GM19452 (cell line): Measurements from ENCODE around the gene HSPB8.

Experiments used
- ATAC-seq: cut with Tn5 transposase; IDR thresholded peaks from one replicate; pipeline ENCODE4 v1.9.1; 2021; ENCODE audit not compliant: unreplicated experiment

The HSPB8 gene, protein sequence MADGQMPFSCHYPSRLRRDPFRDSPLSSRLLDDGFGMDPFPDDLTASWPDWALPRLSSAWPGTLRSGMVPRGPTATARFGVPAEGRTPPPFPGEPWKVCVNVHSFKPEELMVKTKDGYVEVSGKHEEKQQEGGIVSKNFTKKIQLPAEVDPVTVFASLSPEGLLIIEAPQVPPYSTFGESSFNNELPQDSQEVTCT

DNA sequence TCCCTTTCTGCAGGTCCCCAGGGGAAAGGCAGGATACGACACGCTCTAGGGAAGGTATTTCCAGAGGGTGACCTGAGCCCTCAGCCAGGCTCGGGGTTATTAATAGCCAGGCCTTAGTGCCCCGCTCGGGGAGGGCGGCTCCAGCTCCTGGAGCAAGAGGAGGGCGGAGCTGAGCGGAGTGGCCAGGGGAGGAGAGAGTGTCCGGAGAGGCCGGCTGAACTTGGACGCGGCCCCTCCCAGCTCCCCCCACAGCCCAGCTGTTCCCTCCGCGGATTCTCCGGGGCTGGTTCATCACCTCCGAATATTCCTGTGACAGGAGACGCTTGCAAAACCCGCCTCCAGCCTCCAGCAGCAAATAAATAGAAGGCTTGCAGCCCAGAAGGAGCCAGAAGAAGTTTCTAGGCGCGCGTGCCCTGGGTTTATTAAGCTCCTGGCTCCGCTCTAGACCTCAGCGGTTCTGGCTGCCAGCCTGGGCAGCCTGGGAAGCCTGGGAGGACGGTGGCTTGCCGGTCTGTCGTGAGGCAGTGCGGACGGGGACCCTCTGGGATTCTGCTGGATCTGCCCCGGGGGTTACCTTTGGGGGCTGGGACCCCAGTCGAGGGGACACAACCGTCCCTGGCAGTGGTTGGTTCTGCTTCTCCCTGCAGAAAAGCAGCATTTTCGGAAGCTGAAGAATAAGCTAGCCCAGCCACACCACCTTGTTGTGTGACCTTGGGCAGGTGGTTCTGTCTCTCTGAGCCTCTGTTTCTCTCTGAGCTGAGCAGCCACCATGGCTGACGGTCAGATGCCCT lies at the start of gene HSPB8:
Gene HSPB8, plus strand, starts transcription at position 388 of the 791 bp plus-strand sequence. Its CDS starts 382 bp downstream, at position 770.
- no peak for ATAC-seq

DNA sequence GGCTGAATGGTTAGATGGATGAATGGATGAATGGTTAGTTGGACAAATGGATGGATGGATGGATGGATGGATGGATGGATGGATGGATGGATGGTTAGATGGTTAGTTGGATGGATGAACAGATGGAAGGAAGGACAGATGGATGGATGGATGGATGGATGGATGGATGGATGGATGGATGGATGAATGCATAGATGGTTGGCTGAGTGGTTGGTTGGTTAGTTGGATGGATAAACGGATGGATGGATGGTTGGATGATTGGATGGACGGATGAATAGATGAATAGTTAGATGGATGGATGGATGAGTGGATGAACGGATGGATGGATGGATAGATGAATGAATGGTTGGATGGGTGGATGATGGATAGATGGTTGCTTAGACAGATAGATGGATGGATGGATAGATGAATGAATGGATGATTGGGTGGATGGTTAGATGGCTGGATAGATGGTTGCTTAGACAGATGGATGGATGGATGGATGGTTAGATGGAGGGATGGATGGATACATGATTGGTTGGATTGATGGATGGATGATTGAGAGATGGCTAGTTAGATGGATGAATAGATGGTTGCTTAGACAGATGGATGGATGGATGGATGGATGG lies 48.8 kb upstream of the HSPB8 start:
- ATAC-seq, result no peak

DNA sequence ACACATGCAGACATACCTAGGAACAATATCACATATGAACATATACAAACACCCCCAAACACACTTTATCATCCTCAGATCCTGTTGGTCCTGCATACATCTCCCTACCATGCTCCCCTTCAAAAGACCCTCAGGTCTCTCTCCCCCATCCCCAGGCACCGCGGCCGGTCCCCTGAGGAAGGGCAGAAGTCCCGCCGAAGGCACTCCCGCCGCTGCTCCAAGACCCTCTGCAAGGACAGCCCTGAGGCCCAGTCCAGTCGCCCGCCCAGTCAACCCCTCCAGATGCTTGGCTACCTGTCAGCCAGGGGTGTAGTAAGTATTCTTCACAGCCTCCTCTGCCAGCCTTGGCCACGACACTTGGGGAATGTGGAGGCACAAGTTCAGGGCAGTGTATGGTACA lies 48.2 kb upstream of the HSPB8 start:
- no peak for ATAC-seq

DNA sequence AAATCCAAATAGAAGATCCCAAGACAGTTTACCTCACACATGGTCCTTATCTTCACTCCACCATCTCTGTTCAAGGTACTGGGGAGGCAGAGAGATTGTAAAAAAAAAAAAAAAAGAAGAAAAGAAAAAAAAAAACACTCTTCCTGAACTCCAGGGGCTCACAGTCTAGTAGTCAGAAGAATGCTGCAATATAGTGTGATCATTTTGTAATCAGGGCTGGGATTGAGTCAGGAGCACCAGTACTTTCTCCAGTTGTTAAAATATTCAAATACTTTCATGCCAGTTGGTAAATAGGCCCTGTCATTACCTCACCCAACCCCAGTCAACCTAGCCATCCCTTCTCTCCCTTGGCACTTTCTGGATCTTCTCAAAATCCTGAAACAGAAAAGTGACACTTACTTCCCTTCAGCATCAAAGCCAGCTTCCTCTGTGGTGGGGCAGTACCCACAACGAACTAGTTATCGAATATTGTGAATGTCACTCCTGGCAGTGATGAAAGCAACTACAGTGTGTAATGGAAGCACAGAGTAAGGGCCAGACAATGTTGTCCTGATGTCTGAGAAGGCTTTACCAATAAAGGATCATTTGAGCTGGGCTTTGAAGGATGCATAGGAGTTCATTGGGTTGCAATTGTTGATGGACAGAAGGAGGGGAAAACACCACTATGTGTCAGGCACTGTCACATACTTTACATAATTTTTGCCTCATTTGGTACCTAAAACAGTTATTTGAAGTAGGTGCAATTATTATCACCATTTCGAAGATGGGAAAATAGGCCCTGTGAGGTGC lies 44.3 kb upstream of the HSPB8 start:
- ATAC-seq, result no peak

DNA sequence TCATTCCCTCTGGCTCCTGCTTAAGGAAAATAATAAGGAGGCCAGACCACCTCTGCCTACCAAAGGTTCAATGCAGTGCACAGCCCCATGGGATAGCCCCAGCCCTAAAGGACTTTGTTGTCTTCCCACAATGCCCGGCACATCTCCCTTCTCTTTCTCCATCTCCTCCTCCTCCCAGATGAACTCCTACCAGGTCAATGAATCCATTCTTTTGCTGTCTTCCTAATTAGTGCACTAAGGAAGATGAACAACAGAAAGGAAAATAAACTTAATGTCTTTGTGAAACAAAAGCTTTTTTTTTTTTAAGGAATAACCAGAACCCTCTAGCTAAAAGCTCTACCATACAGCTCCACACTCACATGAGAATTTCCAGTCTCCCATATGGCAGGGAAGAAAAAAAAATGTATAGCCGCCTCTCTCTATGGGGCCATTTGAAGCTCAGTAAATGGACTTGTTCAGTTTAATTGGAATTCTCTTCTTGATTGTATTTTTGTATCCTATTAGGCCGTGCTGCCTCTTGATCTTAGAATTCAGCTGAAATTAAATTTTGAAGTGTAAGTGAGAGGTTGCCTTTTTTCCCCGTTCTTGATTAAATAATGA lies 41.8 kb upstream of the HSPB8 start:
- no peak for ATAC-seq

DNA sequence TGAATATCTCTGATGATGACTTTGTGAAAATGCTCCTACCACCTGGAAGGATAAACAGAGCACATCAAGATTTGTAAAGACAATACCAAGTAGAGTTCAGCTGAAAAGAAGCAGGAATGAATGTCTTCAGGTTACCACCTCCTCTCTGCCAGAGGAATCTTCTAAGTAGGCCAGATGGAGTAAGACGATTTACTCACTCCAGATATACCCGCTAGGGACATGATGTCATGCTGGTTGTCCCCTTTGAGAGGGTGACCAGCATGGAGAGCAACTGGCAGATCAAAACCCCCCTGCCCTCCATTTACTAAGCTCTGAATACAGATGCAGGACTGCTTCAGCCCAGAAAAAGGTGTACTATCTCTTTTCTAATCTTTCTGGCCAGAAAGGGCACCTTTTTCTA lies 39.3 kb upstream of the HSPB8 start:
- no peak for ATAC-seq

DNA sequence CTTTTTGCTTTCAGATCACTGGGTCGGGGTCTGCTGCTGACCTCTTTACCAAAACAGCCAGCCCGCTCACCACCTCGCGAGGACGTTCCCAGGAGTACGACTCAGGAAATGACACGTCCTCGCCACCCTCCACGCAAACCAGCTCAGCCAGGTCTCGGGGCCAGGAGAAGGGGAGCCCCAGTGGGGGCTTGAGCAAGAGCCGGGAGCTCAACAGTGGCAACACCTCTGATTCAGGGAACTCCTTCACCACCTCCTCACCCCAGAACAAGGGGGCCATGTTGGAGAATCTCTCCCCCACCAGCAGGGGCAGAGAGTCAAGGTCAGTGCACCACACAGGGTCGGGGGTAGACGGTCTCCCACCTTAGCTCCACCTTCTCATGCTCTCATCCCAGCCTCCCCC lies 33.4 kb upstream of the HSPB8 start:
- ATAC-seq, result no peak

DNA sequence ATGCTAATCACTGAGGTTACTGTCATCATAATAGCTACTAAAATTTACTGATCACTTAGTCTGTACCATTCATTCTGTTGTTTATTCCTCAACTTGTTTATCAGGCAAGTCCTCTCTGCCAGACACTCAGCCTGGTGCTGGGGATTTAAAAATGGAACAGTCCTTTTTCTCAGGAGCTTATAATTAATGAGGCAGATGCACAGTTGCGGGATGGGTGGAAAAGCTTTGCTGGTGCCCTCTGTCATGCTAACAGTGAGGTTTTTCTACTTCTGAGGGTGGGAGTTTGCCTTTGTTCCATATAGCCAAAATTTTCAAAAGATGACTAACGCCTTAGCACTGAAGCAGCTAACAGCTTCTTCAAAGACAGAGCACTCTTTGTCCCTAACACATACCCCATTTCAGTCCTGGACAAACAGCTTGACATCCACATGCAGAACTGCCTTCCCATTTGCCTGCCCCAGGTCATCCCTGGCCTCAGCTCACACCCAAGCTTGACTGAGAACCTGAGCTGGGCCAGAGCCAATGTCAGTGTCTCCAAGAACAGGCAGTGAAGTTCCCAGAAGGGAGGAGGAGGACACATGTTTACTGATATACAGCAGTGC lies 30.8 kb upstream of the HSPB8 start:
- ATAC-seq, result no peak

DNA sequence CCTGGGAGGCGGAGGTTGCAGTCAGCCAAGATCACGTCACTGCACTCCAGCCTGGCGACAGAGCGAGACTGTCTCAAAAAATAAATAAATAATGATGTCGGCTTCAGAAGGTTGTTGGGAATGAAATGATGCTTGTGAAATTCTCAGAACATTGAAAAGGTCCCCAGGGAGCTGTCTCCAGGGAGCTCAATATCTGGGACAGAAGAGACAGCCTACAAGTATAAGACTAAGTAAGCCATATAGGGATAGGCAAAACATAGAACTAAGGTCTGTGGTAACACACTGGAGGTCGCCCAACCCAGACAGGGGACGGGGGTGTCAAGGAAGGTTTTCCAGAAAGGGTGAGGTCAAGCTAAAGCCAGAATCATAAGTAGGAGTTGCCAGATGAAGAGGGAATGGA lies 29.5 kb upstream of the HSPB8 start:
- ATAC-seq, result no peak

DNA sequence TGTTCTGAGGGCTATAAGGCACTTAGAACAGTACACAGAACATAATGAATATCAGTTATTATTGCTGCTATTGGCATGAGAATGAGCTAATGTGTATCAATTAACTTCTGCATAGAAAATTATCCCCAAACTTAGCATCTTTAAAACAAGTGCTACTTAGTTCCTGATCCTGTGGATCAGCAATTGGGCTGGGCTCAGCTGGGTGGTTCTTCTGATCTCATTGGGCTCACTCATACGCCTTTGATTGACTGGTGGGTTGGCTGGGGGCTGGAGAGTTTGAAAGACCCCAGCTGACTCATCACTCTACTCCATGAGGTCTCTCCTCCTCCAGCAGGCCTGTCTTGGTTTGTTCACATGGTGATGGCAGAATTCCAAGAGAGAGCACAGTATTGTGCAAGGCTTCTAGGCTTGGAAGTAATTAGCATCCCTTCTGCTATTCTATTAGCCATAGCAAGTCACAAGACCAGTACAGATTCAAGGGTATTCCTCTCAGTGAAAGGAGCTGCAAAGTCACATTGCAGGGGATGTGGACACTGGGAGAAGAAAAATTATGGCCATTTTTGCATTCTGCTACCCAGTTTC lies 27.2 kb upstream of the HSPB8 start:
- no peak for ATAC-seq

DNA sequence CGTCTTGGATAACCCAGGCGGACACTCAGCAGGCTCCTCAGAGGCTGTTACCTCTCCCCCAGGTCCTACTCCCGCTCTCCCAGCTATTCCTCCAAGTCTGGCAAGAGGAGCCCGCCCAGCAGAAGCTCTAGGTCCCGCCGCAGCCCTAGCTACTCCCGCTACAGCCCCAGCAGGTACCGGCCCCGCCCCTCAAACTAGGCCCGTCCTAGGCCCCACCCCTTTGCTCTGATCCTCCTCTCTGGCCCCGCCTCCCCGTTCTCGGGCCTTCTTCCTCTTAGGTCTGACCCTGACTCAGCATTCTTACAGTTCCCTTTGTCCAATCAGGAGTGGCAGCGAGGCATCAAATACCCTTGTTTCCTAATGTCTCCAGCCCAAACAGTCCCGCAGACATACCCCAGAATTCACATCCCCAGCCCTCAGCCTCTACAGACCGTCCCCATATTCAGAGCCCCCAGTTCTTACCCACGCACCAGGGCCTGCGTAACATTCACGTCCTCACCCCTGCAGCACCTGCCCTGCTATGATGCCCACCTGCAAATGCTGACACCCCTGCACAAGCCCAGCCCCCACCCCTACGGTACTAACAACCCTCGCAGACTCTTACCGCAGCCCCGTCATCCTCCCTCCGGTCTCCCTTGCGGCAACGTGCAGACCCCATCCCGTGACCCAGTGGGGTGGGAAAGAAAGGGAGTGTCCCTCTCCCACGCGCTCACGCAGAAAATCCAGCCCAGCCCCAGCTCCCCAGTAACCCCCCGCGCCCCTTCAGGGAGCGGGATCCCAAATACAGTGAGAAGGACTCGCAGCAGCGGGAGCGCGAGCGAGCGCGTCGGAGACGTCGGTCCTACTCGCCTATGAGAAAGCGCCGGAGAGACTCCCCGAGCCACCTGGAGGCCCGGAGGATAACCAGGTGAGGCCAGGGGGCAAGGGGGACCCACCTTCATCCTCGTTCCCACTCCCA lies 25.0 kb upstream of the HSPB8 start:
- no peak for ATAC-seq

DNA sequence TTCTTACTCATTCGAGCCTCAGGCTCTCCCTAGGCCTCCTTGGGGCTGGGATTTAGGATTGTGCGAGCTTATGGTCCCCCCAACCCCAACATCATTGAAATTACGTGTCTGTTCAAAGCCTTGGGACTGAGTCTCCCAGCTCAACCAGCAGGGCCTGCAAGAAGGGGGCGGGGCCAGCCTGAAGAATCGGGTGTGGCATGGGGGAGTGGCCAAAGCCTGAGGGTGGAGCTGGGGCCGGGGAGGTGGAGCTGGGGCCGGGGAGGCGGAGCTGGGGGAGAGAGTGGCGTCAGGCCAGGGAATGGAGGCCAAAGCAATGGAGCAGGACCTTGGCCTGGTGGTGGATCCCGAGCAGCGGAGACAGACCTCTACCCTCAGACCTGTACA lies 24.3 kb upstream of the HSPB8 start:
- ATAC-seq, result no peak

DNA sequence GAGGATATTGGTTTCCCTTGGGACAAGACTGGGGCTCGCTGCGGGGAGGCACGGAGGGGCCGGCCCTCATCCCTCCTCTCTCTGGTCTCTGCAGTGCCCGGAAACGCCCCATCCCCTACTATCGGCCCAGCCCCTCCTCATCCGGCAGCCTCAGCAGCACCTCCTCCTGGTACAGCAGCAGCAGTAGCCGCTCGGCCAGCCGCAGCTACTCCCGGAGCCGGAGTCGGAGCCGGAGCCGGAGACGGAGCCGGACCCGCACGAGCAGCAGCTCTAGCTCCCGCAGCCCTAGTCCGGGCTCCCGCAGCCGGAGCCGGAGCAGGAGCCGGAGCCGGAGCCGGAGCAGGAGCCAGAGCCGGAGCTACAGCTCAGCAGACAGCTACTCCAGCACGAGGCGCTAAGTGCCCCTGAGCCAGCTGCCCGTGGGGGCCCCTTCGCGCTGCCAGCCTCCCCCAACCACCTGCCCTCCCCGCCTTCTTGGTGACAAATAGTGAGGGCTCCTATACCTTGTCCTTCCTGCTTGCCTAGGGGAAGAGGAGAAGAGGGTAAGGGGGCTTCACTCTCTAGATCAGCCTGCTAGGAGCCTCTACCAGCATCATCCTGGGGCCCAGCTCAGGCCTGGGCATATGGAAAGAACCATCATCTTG lies 22.2 kb upstream of the HSPB8 start:
- no peak for ATAC-seq

DNA sequence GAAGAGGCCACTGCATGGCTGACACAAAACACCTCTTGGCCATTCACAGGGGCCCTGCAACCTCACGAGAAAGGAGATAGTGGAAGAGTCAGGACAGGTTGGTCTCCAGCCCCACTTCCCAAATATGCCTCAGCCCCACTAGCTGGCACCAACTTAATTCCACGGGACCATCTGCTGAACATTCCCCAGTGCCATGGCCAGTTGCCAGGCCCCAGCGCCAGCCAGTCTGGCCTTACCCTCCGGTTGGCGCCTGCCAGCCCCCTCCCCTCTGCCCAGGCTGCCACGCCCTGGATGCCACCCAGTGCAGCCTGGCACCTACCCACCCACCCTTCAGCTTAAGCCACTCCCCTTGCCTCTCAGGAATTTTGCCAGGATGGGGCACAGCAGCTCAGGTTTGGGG lies 21.2 kb upstream of the HSPB8 start:
- no peak for ATAC-seq

DNA sequence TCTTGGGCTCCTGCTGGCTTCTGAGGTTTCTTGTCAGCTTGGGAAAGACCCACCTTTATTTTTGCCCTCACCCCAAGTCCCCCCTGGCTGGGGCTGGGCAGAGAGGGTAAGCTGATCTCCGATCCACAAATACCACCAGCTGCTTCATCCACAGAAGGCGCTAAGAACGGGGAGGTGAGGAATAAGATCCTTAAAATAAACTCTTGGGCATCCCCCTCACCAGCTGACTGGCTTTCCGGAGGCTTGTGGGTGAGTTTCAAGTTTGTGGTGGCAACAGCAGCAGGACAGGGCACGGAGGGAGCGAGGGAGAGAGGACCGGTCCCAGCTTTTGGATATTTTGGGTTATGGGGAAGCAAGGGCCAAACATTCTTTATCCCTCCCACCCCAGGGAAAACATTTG lies 20.8 kb upstream of the HSPB8 start:
- no peak for ATAC-seq

DNA sequence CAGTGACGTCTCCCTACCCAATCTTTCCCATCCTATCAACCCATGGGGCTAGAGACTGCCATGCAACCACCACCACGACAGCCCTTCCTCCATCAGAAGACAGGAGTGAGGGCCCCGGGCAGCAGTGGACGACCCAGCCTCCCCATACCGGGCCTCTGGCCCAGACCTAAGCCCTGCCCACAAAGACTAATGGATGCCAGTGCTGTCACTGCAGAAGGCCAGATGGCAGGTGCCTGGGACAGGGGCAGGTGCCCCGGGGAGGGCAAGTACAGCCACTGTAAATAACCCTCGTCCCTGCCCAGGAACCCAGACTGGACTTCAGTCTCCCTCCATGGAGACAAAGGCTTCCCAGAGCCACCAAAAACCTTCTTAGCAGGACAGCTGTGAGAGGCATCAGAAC lies 20.3 kb upstream of the HSPB8 start:
- no peak for ATAC-seq

DNA sequence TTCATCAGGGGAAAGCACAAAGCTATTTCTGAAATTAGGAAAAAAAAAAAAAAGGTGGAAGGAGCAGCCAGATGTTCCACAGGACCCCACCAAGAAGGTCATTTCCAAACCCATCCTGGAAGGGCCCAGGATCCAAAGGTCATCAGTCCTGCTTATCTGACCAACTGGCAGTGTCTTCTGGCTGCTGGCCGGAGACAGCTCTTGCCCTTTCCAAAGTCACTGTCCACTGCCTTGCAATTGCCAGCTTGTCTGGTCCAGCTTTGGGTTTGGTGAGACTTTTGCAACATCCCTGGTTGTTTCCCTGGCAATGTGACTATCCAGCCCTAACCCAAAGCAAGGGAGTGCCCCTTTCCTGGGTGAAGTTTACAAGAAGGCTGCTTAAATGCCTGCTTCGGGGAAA lies 18.9 kb upstream of the HSPB8 start:
- ATAC-seq, result no peak

DNA sequence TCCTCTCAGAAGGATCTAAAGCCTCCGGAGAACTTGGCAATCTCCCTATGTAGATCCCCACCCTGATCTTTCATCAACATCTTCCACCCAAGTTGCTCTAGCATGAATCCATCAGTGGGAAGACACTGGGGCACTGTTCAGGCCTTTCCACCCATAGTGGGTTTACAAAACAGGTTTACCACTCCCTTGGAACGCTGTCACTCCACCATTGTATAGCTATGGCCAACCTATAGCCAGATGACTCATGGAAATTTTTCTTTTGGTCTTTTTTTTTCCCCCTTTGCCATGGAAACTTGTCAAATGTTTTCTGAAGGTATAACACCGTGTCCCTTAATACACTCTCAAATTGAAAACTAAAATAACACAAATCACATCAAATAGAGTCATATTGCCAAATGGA lies 10.8 kb upstream of the HSPB8 start:
- ATAC-seq, result no peak

DNA sequence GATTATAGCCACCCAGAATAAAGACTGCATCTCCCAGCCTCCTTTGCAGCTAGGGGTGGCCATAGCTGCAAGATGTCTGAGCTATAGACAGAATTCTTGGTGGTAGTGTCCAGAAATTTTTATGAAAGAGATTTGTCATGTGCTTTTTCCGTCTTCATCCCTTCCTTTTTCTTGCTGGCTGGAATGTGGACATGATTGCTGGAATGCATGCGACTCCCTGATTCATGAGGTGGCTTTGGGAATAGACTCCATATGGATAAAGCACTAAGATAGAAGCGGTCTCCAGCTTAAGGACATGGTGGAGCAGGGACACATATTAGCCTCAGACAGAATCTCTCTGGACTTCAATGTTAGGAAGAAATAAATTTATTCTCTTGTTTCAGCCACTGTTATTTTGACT lies 10.0 kb upstream of the HSPB8 start:
- ATAC-seq, result no peak
